HG03575 (cell line): ENCODE measurements around the gene ELMO1.

Experiments
- ATAC-seq: cut with Tn5 transposase; IDR thresholded peaks from one replicate; pipeline ENCODE4 v1.9.1; 2021; ENCODE audit not compliant: unreplicated experiment, insufficient number of reproducible peaks, low FRiP score; ENCODE audit errors: extremely low read depth

The ELMO1 gene

DNA sequence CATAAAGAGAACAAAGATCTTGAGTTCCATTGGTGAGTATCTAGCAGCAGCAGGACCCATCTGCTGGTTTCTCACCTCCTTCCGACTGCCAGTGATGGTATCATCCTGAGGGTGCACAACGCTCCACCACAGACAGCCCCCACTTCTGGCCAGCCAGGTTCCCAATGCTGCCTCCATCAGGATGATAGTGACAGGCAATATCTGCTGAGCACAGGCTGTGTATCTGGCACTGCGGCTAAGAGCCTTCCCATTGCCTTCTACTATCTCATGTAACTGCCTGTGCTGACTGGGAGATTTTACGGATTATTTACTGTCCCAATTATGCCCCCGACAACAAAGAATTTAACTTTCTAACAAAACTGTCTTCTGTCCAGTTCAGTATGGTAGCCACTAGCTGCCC, 372.0 kb downstream of the ELMO1 start:
- ATAC-seq, result no peak

DNA sequence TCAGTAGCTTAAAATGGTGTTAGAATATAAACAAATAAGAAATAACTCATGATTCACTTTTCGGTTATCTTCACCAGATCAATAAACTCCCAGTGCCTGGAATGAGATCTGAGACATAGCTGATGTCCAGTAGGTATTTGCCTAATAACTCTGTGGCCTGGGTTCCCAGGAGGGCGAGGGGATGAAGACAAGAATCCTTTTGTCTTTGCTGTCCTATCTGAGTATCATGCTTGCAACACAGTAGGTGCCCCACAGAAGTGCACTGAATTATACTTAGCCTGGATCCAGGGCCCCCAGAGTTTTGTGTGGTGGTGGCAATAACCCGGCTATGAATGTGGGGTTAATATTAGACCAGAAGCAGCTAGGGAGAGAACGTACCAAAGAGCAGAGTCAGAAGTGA, 374.3 kb downstream of the ELMO1 start:
- ATAC-seq, result no peak

DNA sequence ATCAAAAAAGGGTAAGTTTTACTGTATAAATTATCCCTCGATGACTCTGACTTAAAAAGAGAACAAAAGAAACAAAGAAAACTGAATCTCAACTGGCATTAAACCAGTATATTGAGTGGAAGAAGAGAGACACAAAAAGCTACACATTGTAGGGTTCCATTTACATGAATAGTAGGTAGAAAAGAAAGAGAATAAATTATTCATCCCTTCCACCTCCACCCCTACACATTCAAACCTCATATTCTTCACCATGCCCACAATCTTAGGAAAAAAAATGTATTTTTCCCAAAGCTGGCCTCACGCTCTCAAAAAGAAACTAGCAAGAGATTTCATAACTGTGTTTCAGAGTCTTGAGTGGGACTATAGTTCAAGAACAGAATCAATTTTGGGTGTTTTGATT, 377.5 kb downstream of the ELMO1 start:
- no peak for ATAC-seq

DNA sequence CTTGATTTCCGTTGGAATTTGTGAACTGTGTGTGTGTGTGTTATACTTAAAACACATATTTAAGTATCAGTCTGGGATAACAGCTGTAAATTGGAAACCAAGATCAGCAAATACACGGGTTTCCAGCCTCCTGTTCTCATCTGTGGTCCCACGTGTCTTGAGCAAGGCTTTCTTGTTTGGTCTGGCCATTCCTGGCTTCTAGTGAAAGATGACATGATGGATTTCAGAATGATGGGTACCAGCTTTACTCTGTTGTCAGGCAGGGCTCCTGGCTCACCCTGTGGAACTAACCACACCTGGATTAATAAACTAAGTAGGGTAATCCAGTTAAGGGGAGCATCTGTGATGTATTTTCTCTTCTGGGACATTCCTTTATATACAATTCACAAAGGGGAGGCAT, 378.2 kb downstream of the ELMO1 start:
- ATAC-seq, result no peak

DNA sequence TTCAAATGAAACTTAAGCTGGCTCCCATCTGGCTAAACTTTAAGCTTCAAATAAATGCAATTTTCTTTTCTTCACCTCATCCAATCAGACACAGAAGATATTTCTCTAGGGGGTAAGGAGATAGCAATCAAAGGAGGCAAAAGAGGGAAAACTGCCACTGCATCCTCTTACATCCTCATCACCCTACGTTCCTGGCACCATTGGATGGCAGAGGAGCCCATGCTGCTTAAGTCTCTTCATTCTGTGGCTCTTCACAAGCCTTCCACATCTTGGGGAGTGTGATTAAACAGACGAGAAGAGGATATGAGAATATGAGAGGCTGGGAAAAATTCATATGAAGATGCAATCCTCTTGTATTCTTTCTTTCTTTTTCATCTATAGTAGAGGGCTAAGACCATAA, 378.6 kb downstream of the ELMO1 start:
- ATAC-seq, result no peak

GRCh38 chr7:37069336-37069735, 379.3 kb downstream of the ELMO1 start:
- ATAC-seq, result no peak

- ATAC-seq, result no peak
Observed at GRCh38 chr7:37068902-37069301, 379.8 kb downstream of the ELMO1 start.

DNA sequence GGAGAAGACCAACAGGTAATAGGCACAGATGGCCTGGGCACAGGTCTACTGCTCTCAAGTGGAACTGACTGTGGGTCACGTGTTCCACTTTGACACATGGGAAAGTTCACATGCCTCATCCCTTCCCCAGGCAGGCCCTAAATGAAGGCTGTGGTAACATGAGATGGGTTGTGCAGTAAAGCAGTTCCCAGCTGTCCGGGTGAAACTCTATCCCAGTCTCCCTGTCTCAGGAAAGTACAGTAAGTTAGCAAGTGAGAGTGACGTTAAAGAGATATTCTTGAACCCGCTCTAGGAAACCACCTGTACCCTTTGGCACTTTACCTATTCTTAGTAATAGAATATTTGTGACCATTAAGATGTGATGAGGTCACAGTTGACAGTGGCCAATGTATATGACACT, 380.6 kb downstream of the ELMO1 start:
- no peak for ATAC-seq

GRCh38 chr7:37065779-37066271, 382.8 kb downstream of the ELMO1 start:
- no peak for ATAC-seq

GRCh38 chr7:37062560-37062859, 386.2 kb downstream of the ELMO1 start:
- no peak for ATAC-seq

GRCh38 chr7:37061849-37062559, 386.7 kb downstream of the ELMO1 start:
- no peak for ATAC-seq

DNA sequence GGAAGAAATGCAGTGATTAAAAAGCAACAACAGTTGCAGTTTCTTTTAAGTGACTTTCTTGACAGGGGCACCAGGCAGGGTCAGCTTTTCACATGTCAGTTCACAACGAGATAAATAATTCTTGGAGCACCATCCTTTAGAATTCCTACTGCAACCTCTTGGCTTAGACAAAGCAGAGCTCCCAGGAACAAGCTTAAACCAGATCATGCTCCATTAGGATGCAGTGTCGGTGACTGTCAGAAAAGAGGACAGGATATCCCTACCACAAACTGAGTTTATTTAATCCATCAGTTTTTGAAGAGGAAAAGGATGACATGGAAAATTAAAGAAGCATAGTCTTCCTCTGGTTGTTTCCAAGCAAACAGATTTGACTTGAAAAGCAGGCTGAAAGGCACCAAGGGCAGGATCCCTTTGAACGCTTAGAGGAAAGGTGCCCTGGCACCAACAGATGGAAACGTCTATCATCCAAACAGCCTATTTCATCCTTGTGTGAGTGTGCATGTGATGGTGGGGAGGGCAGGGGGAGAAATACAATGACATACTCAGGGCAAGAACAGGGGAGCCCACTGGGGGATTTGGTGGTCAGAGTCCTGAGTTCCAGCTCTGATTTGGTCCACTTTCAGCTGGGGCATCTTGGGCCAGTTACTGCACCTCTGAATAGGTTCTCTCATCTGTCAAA, 392.3 kb downstream of the ELMO1 start:
- ATAC-seq, result no peak

- ATAC-seq, result no peak
Observed at GRCh38 chr7:37054624-37055241, 393.9 kb downstream of the ELMO1 start.

DNA sequence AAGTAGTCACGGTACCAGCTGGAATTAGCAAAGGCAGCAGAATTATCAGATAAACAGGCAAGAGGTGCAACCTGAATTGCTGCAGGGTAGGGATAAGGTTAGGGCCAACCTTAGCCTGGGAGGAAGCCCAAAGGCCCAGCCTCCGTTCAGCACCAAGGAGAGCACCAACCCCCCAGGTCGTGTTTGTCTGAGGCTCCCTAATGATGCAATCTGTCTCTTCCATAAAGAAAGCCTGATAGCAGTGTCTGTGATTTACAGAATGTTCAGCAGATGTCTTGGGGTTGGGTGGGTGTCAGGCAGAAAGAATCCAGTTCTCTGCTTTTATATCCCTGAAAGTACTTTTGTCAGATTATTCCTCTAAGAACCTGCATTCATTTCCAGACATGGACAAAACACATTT, 396.0 kb downstream of the ELMO1 start:
- no peak for ATAC-seq

DNA sequence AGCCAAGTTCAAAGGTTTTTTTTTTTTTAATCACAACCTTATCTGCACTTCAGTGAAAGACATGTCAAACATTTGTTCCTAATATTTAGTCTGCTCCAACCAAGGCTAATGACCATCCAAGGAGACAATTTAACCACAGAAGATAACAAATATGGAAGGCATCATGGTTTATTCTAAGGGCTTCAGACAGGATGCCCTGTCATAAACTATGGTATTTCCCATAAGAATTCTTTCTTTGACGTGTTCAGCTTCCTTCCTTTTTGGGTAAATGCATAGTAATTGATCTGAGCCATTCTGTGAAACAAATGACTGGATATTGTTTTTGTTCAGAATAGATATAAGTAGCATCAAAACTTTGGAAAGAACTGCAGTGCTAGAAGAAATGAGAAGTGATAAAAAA, 397.9 kb downstream of the ELMO1 start:
- ATAC-seq, result no peak

DNA sequence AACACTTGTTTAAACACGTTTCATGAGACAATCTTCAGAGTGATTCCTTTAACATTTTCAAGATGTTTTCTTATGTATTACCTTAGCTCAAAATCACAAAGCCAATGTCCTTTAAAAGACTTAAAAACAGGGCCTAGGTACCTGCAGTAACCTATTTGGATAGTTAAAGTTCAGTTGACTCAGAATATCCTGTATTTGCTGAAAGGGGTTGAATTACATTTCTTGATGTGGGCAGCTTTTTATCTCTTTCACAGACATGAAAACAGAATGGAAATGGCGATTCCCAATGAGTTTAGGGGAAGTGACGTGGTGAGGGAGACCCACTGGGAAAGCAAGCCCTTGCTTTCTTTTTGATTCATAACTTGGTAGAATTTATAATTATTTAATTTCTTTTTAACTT, 400.0 kb downstream of the ELMO1 start:
- no peak for ATAC-seq

- no peak for ATAC-seq
Observed at GRCh38 chr7:37047260-37047659, 401.4 kb downstream of the ELMO1 start.

GRCh38 chr7:37046531-37047079, 402.1 kb downstream of the ELMO1 start:
- no peak for ATAC-seq

DNA sequence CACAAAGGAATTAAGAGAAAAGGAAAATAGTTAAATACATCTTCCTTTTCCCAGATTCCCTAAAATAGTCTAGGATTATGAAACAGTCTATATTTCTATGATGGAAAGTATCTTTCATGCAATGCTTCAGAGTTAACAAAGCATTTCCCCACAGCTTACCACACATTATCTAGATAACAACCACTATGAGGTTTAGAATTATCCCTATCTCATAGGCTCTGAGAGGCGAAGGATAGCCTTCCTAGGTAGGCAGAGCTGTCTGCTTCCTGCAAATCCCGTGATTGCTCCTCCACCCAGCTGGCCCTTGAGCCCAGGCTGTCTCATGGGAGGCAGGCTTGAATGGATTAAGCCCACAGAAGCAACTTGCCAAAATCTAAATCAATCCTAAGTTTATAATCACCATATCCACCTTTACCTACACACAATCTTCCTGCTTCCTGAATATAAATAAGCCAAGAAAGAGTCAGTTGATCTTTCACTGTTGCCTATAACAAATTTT, 402.9 kb downstream of the ELMO1 start:
- ATAC-seq, result no peak

GRCh38 chr7:37041461-37041860, 407.2 kb downstream of the ELMO1 start:
- no peak for ATAC-seq
